ENCODE measurements around the gene CIDEB.

Gene CIDEB

GRCh38 chr14:24312736-24313507 is 5.1 kb upstream of the CIDEB start:
- no peak for DNase-seq

- no peak for DNase-seq
These were observed 4.2 kb upstream of the CIDEB start for GRCh38 chr14:24311837-24312615.

- no peak for DNase-seq
These were observed 3.1 kb upstream of the CIDEB start, which contains the start of gene LTB4R for GRCh38 chr14:24310646-24311604. Gene LTB4R, plus strand, starts transcription at chr14:24311502. Its CDS starts 4,150 bp downstream, at chr14:24315652.

- DNase-seq = no peak
These were observed 2.5 kb upstream of the CIDEB start for GRCh38 chr14:24310265-24310645.

- no peak for DNase-seq
These were observed 1.9 kb upstream of the CIDEB start, which contains the start of gene LTB4R2 for GRCh38 chr14:24309538-24310264. Gene LTB4R2, plus strand, starts transcription at chr14:24310140. Its CDS starts 525 bp downstream, at chr14:24310665.

- no peak for DNase-seq
These were observed 756 bp upstream of the CIDEB start for GRCh38 chr14:24308342-24309124.

GRCh38 chr14:24307156-24307574 is 612 bp downstream of the CIDEB start:
- DNase-seq = no peak

GRCh38 chr14:24304019-24304387 is 3.8 kb downstream of the CIDEB start:
- no peak for DNase-seq

GRCh38 chr14:24300326-24300980 is 7.3 kb downstream of the CIDEB start:
- DNase-seq = no peak

- DNase-seq = peak; percentile 87
These were observed 8.3 kb downstream of the CIDEB start, which contains the start of the genes DHRS1 and NOP9 for GRCh38 chr14:24299255-24300191. Gene DHRS1, minus strand, starts transcription at chr14:24299780. Its CDS starts 674 bp downstream, at chr14:24299106. Gene NOP9, plus strand, starts transcription at chr14:24299850. Its CDS starts 105 bp downstream, at chr14:24299955.

- no peak for DNase-seq
These were observed 8.9 kb downstream of the CIDEB start for GRCh38 chr14:24298892-24299254.

- no peak for DNase-seq
These were observed 10.4 kb downstream of the CIDEB start for GRCh38 chr14:24297190-24297964.

- DNase-seq = peak; percentile 12
These were observed 11.2 kb downstream of the CIDEB start for GRCh38 chr14:24296341-24297157.

- DNase-seq = no peak
These were observed 14.3 kb downstream of the CIDEB start for GRCh38 chr14:24293525-24293924.

GRCh38 chr14:24292118-24292807 is 15.5 kb downstream of the CIDEB start:
- no peak for DNase-seq

GRCh38 chr14:24291446-24292117 is 16.2 kb downstream of the CIDEB start:
- no peak for DNase-seq

Measured in NCI-H774 (cell line).